HepG2 (cell line): ENCODE results near the gene RNFT2. TPM values are rescaled to one million over a fixed set of nuclear protein-coding genes. Genes with fewer than 3 reads are reported as not detected.

ENCODE experiments used
- CTCF ChIP-seq: sonication (generic); formaldehyde crosslinking; IDR thresholded peaks from 2 replicates; pipeline ENCODE4 v1.5.0; 2020; ENCODE audit warnings: mild to moderate bottlenecking, missing genetic modification reagents, moderate library complexity
- HINFP ChIP-seq: sonication (generic); formaldehyde crosslinking; IDR thresholded peaks from 2 replicates; pipeline ENCODE4 v1.4.0; 2020; ENCODE audit warnings: low read depth, mild to moderate bottlenecking, missing genetic modification reagents
- MTF2 ChIP-seq: sonication (generic); formaldehyde crosslinking; IDR thresholded peaks from 2 replicates; pipeline ENCODE4 v1.5.0; 2020; ENCODE audit warnings: missing genetic modification reagents, borderline replicate concordance
- TARDBP ChIP-seq: sonication (generic); formaldehyde crosslinking; IDR thresholded peaks from 2 replicates; pipeline ENCODE4 v1.8.0; 2022; ENCODE audit warnings: mild to moderate bottlenecking, missing genetic modification reagents
- UBTF ChIP-seq: sonication (generic); formaldehyde crosslinking; IDR thresholded peaks from 2 replicates; pipeline ENCODE4 v1.4.0; 2020; ENCODE audit warnings: mild to moderate bottlenecking, missing genetic modification reagents
- ZBTB43 ChIP-seq: sonication (generic); formaldehyde crosslinking; conservative IDR thresholded peaks from 2 replicates; pipeline ENCODE4 v1.4.0; 2020; ENCODE audit warnings: missing genetic modification reagents
- ZFY ChIP-seq: sonication (generic); formaldehyde crosslinking; IDR thresholded peaks from 2 replicates; pipeline ENCODE4 v1.4.0; 2020; ENCODE audit warnings: missing genetic modification reagents
- polyA plus RNA-seq, 8 experiments: library from polyadenylated mRNA; depleted of rRNA in 3 of 8; stranded (reverse) in 7 of 8; unstranded in 1 of 8; fragments of >200 nt; fragmentation: Illumina TruSeq in 4 of 8; extraction: Trizol in 4 of 8; gene quantifications; 2 replicates each; pipeline versions ENCODE4 v1.2.1 to v1.2.3, GENCODE V29; 2011 to 2016; ENCODE audit warnings: low read depth in 4 of 8, missing spikeins in 1 of 8, mixed read lengths in 1 of 8; ENCODE audit not compliant: insufficient read depth in 1 of 8
- total RNA-seq, 5 experiments: library from RNA; depleted of rRNA; stranded (reverse); fragments of >200 nt; fragmentation: Illumina TruSeq; extraction: Trizol; gene quantifications; 2 replicates each; pipeline ENCODE4 v1.2.3, GENCODE V29; 2016; ENCODE audit warnings: low read depth in 1 of 5

RNFT2 gene
- total and polyA plus RNA-seq, 2 of the 13 experiments (the other 11 are each of a cell fraction or from before 2014, with no cell fraction given): 3.3 to 8.3 TPM

- TF ChIP-seq HINFP (CRISPR knock-in tag): no peak
- 0 out of 2 replicates have a peak, but pooled peaks have one; percentile 22 for TF ChIP-seq MTF2 (CRISPR knock-in tag)
- peak; percentile 57 for TF ChIP-seq ZFY (CRISPR knock-in tag)
- peak; percentile 23; the same call in 1 of the 2 replicates for TF ChIP-seq CTCF (CRISPR knock-in tag)
- peak; percentile 28; the same call in 1 of the 2 replicates for TF ChIP-seq UBTF
- no peak for TF ChIP-seq TARDBP (CRISPR knock-in tag)
- TF ChIP-seq ZBTB43 (CRISPR knock-in tag): 0 out of 2 replicates have a peak, but pooled peaks have one; percentile 36
These were observed 142.8 kb downstream of the RNFT2 start (continued) for GRCh38 chr12:116880817-116881324.
